Hippocampal formation (tissue), 2 donors: ENCODE results near the gene TCEA2.

Experiments
- DNase-seq, 2 donors: peaks; one replicate each; lab custom pipeline; 2025; lab: John Stamatoyannopoulos, UW

The TCEA2 gene

GRCh38 chr20:64065062-64065973 is 2.3 kb downstream of the TCEA2 start:
- DNase-seq = no peak

DNA sequence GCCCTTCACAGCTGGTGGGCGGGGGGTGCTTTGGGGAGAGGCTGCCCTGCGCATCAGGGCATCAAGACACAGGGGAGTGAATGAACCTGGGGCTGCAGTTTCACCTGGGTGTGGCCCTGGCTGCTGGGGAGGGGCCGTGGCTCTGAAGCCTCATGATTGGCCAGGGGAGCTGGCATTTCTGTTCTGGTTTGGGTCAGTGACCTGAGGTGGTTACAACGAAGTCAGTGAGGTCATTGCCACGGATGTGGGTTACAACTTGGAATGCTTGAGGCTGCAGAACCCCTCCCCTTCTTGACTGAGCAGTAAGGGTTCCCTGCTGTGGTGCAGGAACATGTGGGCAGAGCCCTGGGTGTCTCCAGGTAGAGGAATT is 3.0 kb downstream of the TCEA2 start:
- DNase-seq = no peak

GRCh38 chr20:64067005-64067632 is 4.1 kb downstream of the TCEA2 start:
- DNase-seq = no peak

- DNase-seq = no peak
Measured at GRCh38 chr20:64067733-64068307, 4.8 kb downstream of the TCEA2 start.

DNA sequence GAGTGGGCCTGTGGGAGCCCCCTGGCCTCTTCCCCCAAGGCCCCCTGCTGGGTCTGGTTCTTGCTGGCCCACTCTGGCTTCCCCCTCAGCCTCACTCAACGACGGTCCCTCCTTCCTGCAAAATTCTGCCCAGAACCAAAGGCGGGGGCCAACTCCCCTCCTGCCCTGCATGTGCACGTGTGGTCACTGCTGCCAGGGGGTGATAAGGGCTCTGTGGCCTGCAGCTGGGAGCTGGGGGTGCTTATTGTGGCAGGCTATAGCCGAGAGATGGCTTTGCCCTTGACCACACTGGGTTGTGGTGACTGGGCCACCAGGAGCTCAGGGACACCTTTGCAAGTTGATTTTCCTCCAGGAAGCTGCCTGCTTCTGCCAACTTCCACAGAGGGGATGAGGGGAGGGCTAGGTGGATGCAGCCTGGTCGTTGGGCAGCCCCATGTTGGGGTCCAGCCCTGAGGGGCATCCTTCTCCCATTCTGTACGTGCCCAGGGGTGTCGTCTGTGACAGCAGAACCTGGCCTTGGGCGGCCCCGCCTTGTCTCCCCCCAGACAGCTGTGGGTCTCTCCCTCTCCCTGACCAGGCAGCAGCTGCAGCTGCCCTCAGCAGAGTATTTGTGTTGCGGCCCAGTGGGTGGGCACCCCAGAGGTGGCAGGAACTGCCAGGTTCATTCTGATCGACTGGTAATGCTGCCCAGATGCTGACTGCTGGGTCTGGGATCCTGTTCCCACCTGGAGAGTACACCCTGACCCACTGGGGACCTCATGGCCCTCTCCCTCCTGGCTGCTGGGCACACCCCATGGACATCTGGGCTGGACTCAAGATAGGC is 5.6 kb downstream of the TCEA2 start:
- DNase-seq = no peak

DNA sequence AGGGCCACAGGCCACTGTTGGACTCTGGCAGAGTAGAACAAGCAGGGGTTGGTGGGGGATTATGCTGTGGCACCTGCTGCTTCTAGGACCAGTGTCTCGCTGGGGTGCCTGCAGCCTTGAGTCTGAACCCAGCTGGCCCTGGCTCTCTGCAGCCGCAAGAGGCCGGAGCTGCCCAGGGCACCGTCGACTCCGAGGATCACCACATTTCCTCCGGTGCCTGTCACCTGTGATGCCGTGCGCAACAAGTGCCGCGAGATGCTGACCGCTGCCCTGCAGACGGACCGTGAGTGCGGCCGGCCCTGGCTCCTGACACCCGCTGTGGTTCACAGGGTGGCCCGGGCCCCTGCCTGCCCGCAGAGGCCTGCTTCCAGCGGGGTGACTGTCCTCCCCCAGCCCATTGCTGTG is 6.2 kb downstream of the TCEA2 start:
- DNase-seq = no peak

GRCh38 chr20:64069614-64070243 is 6.7 kb downstream of the TCEA2 start:
- no peak for DNase-seq

- no peak for DNase-seq
Measured at GRCh38 chr20:64070244-64070993, 7.4 kb downstream of the TCEA2 start.

DNA sequence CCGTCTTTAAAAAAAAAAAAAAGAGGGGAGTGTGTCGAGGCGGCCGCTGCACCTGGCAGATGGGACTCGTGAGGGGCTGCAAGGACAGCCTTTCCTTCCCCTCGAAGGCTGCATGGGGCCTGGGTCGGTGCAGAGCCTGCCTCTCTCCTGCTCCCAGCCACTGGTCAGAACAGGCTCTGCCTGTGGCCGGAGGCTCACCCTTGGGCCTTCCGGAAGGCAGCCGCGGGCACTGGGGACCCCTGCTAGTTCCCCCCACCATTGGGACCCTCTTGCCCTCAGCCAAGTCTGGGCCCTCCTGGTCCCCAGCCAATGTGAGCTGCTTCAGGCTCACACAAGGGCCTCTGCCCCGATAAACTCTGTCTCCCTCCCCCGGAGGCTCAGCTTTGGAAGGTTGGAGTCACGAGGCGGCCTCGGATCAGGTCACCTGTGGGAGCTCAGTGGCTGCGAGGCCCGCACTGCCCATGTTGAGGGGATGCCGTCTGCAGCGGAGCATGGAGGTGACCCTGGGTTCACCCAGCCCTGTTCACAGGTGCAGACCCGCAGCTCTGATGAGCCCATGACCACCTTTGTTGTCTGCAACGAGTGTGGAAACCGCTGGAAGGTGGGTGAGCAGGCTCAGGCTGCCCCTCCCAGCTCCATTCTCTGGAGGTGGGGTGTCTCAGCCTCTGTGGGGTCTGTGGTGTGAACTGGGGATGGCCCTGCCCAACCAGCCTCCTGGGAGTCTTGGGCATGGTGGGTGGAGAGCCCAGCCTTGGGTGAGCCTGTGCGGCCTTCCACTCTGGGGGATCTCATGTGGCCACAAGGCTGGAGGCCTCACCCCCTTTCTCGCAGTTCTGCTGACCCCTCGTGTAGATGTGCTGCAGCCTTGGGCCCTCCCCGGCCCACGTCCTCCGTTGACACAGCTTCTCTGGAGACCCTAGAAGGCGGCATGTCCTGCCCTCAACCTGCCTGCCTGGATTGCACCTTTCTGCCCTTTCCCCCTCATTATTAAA is 8.6 kb downstream of the TCEA2 start:
- no peak for DNase-seq

DNA sequence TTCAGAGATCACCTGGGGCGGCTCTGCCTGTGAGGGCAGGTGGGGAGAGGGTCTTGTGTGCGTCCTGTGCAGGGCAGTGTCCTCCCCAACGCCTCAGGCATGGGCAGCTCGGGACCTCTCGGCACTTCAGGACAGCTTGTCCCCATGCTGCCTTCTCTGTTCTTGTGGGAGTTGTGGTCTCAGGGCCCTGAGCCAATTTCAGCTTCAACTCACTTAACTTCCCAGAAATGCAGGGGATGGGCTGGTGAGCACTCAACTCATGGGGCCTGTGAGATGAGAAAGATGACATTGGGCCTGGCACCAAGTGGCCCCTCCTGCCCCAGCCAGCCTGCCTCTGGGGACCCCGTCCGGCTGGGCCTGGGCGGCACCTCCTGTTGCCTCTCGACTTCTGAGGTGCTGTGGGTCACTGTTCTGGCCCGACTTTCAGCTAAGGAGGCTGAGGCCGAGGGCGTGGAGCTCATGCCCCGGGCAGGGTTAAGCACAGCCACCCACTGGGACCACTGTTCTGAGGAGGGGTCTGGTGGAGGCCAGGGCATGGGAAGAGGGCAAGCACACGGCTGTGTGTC is 9.6 kb downstream of the TCEA2 start:
- DNase-seq = no peak

DNA sequence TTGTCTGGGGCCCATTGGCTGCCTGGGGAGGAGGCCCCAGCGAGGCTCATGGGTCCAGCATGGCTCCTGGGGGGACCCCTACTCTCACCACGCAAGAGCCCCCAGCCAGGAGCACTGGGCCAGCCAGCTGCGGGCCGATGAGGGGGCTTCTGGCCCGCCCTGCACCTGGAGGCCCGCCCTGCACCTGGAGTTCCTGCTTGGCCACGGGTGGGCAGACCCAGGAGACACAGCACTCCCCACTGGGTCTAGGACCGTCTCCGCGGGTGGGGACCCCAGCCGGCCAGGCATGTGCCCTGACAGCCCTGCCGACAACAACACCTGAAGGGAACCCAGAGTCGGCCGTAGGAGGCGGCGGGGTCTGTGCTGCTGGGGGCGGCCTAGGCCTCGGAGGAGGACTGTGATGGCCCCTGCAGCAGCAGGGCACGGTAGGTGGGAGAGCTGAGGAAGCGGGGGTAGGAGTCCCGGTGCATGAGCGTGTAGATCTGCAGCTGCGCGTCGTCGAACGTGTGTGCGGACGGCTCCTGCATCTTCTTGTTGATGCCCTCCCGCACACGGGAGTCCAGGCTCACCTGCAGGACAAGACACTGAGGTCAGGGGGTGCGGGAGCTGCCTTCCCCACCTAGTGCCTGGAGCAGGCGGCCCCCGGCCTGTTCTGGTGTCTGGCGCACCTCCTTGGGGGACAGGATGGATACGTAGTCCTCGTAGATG is 10.6 kb downstream of the TCEA2 start:
- no peak for DNase-seq

GRCh38 chr20:64074184-64074789 is 11.3 kb downstream of the TCEA2 start:
- no peak for DNase-seq

- no peak for DNase-seq
Measured at GRCh38 chr20:64074963-64075362, 12.0 kb downstream of the TCEA2 start.

GRCh38 chr20:64075556-64075955 is 12.6 kb downstream of the TCEA2 start:
- DNase-seq = no peak

DNA sequence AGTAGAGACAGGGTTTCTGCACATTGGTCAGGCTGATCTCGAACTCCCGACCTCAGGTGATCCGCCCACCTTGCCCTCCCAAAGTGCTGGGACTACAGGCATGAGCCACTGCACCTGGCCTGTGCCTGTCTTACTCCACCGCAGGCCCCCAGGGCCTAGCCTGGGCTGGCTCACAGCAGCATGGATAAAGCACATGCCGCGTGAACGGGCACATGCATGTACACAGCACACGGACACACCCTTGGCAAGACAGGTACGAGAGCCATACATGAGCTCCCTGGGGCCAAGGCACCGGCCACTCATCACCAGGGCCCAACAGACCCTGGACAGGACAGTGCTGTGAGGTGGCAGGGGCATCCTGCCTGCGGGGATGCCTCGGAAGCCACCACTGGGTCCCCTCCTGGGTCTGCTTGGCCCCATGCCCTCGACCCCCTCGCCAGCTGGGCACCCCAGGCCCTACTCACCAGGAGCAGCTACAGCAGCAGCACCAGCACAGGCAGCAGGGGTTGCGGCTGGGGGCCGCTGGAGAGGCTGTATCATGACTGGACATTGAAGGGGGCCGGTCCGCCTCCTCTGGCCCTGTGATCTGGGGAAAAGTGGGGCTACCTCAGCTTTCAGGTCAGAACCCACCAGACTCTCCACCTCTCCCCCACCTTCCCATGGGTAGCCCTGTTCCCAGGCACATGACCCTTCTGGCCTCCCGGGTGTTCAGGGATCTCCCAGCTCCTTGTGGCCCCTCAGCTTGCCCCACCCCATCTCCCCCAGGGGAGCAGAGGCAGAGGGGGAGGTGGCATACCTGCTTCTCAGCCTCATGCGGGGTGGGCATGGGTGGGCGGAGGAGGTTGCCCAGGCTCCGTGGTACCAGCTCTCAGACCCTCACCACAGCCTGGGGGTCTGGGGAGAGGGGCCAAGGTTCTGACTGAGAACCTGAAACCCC is 13.3 kb downstream of the TCEA2 start:
- no peak for DNase-seq

GRCh38 chr20:64077094-64077493 is 14.1 kb downstream of the TCEA2 start:
- DNase-seq = no peak

DNA sequence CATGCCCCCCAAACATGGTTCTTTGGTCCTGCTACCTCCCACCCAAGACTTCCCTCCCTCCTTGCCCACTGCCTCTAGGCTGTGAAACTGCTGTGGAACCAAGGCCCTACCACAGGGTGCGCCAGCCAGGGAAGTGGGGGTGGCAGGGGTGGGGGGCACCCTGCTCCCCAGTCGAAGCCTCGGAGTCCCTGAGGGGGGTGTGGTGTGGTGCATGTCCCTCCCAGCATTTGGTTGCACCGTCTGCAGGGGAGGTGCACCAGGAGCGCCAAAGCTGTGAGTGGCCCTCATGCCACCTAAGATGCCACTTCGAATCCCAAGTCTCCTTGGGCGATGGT is 14.5 kb downstream of the TCEA2 start:
- DNase-seq = no peak
